Neural cell (in vitro differentiated cells): ENCODE data around the gene ZNF407. TPM values are rescaled to one million over a fixed set of nuclear protein-coding genes. Genes with fewer than 3 reads are reported as not detected.

Source experiments
- H2AFZ ChIP-seq: fragments of 200-600, 300-800 bp; sonication (generic), shearing (Covaris generic); 2 replicates; pipeline ENCODE4 v1.6.0; 2014; ENCODE audit warnings: low read depth, mild to moderate bottlenecking, antibody characterized with exemption, low read length, moderate library complexity
- H3F3A ChIP-seq: fragments of 200-600 bp; shearing (Covaris generic); 2 replicates; pipeline ENCODE4 v1.6.1; 2016; ENCODE audit warnings: mild to moderate bottlenecking, moderate library complexity, mixed read lengths, antibody characterized with exemption, low read length; ENCODE audit not compliant: insufficient read depth, poor library complexity, severe bottlenecking
- H3K27ac ChIP-seq: fragments of 200-600, 300-800 bp; sonication (generic), shearing (Covaris generic); 2 replicates; pipeline ENCODE4 v1.5.1; 2014; ENCODE audit warnings: mild to moderate bottlenecking, low read length, moderate library complexity
- H3K27me3 ChIP-seq: fragments of 300-800, 200-600 bp; sonication (generic), shearing (Covaris generic); 2 replicates; pipeline ENCODE4 v1.6.0; 2014; ENCODE audit warnings: mild to moderate bottlenecking, low read depth, low read length, moderate library complexity; ENCODE audit not compliant: insufficient read depth
- H3K36me3 ChIP-seq: fragments of 300-800, 200-600 bp; sonication (generic), shearing (Covaris generic); 2 replicates; pipeline ENCODE4 v1.5.1; 2014; ENCODE audit warnings: mild to moderate bottlenecking, antibody characterized with exemption, low read length, moderate library complexity; ENCODE audit not compliant: insufficient read depth
- H3K4me2 ChIP-seq: fragments of 300-800, 200-600 bp; sonication (generic), shearing (Covaris generic); 2 replicates; pipeline ENCODE4 v1.6.0; 2014; ENCODE audit warnings: mild to moderate bottlenecking, low read length
- H3K4me3 ChIP-seq: fragments of 300-800, 200-600 bp; sonication (generic), shearing (Covaris generic); 2 replicates; pipeline ENCODE4 v1.5.1; 2014; ENCODE audit warnings: mild to moderate bottlenecking, low read length, moderate library complexity
- H3K79me2 ChIP-seq: fragments of 200-600 bp; shearing (Covaris generic); replicated peaks from 2 replicates; pipeline ENCODE4 v1.6.0; 2014; ENCODE audit warnings: mild to moderate bottlenecking, low read length, moderate library complexity; ENCODE audit not compliant: insufficient read depth
- H3K9ac ChIP-seq: fragments of 300-800, 200-600 bp; sonication (generic), shearing (Covaris generic); 2 replicates; pipeline ENCODE4 v1.6.1; 2016; ENCODE audit warnings: mild to moderate bottlenecking, low read length, mixed read lengths
- H3K9me2 ChIP-seq: fragments of 200-600 bp; shearing (Covaris generic); 2 replicates; pipeline ENCODE4 v1.6.1; 2016; ENCODE audit warnings: mild to moderate bottlenecking, low read length, mixed read lengths; ENCODE audit not compliant: insufficient read depth
- H3K9me3 ChIP-seq: fragments of 200-600, 300-800 bp; sonication (generic), shearing (Covaris generic); 2 replicates; pipeline ENCODE4 v1.6.1; 2016; ENCODE audit warnings: mild to moderate bottlenecking, mixed run types, low read length, moderate library complexity, mixed read lengths
- H4K20me1 ChIP-seq: fragments of 200-600 bp; shearing (Covaris generic); 2 replicates; pipeline ENCODE4 v1.6.1; 2016; ENCODE audit warnings: mild to moderate bottlenecking, mixed run types; ENCODE audit not compliant: insufficient read depth
- CTCF ChIP-seq: fragments of 450-650 bp; IDR thresholded peaks from 2 replicates; pipeline ENCODE4 v1.5.1; 2014; ENCODE audit warnings: antibody characterized with exemption, mild to moderate bottlenecking, moderate library complexity; ENCODE audit not compliant: poor library complexity, severe bottlenecking
- EP300 ChIP-seq: fragments of 450-650 bp; conservative IDR thresholded peaks from 2 replicates; pipeline ENCODE4 v1.6.1; 2014; ENCODE audit warnings: antibody characterized with exemption, mild to moderate bottlenecking, moderate library complexity; ENCODE audit not compliant: poor library complexity, severe bottlenecking
- EZH2 ChIP-seq: fragments of 200-600, 300-800 bp; shearing (Covaris generic), sonication (generic); IDR thresholded peaks from 2 replicates; pipeline ENCODE4 v1.6.1; 2014; ENCODE audit warnings: antibody characterized with exemption, low read length, borderline replicate concordance, mild to moderate bottlenecking; ENCODE audit not compliant: insufficient read depth, poor library complexity, severe bottlenecking
- MXI1 ChIP-seq: fragments of 450-650 bp; conservative IDR thresholded peaks from 2 replicates; pipeline ENCODE4 v1.6.1; 2014; ENCODE audit warnings: antibody characterized with exemption, mild to moderate bottlenecking; ENCODE audit not compliant: poor library complexity, severe bottlenecking
- POLR2AphosphoS5 ChIP-seq: IDR thresholded peaks from 2 replicates; pipeline ENCODE4 v1.6.1; 2012
- RAD21 ChIP-seq: fragments of 450-650 bp; conservative IDR thresholded peaks from 2 replicates; pipeline ENCODE4 v1.6.1; 2014; ENCODE audit warnings: antibody characterized with exemption, mild to moderate bottlenecking, moderate library complexity
- REST ChIP-seq: IDR thresholded peaks from 2 replicates; pipeline ENCODE4 v1.6.1; 2012; ENCODE audit warnings: borderline replicate concordance
- SMC3 ChIP-seq: fragments of 450-650 bp; conservative IDR thresholded peaks from 2 replicates; pipeline ENCODE4 v1.6.1; 2014; ENCODE audit warnings: antibody characterized with exemption, mild to moderate bottlenecking, moderate library complexity; ENCODE audit not compliant: poor library complexity
- TAF1 ChIP-seq: IDR thresholded peaks from 2 replicates; pipeline ENCODE4 v1.6.1; 2012; ENCODE audit warnings: low read depth
- polyA plus RNA-seq: library from polyadenylated mRNA; depleted of rRNA; stranded (reverse); fragments of >200 nt; gene quantifications from 2 replicates; pipeline ENCODE4 v1.2.3, GENCODE V29; 2014

Gene ZNF407
- polyA plus RNA-seq, 1 donor from 2014 or later = 2.9 TPM

GRCh38 chr18:74898965-74899364 lies 301.3 kb downstream of the ZNF407 start:
- H3K9ac ChIP-seq = no peak overlapping the region
- no peak overlapping the region for H3K27ac ChIP-seq
- no peaks in the 10 kb centered on the region for H3K9me3 ChIP-seq
- no peak overlapping the region for H3K4me2 ChIP-seq
- H3F3A ChIP-seq = no peaks in the 10 kb centered on the region
- H4K20me1 ChIP-seq = no peaks in the 10 kb centered on the region
- no peak overlapping the region for H3K4me3 ChIP-seq
- no peaks in the 10 kb centered on the region for H3K79me2 ChIP-seq
- no peak overlapping the region for H2AFZ ChIP-seq
- H3K9me2 ChIP-seq = no peaks in the 10 kb centered on the region
- no peaks in the 10 kb centered on the region for H3K36me3 ChIP-seq
- no peaks in the 10 kb centered on the region for H3K27me3 ChIP-seq
- no peak for TF ChIP-seq SMC3
- TF ChIP-seq TAF1 = no peak
- TF ChIP-seq EP300 = no peak
- no peak for TF ChIP-seq MXI1
- no peak for TF ChIP-seq RAD21
- no peak for TF ChIP-seq REST
- TF ChIP-seq EZH2 = no peak
- TF ChIP-seq POLR2AphosphoS5 = no peak
- TF ChIP-seq CTCF = no peak

GRCh38 chr18:74899554-74899953 lies 301.9 kb downstream of the ZNF407 start:
- Histone ChIP-seq H4K20me1 (no peaks in the 10 kb centered on the region), H3F3A (no peaks in the 10 kb centered on the region), H2AFZ (no peak overlapping the region), H3K4me2 (no peak overlapping the region), H3K9me3 (no peaks in the 10 kb centered on the region), H3K27me3 (no peaks in the 10 kb centered on the region), H3K9me2 (no peaks in the 10 kb centered on the region), H3K27ac (no peak overlapping the region), H3K36me3 (no peaks in the 10 kb centered on the region), H3K79me2 (no peaks in the 10 kb centered on the region), H3K4me3 (no peak overlapping the region), H3K9ac (no peak overlapping the region)
- TF ChIP-seq EP300 (no peak), REST (no peak), CTCF (no peak), POLR2AphosphoS5 (no peak), RAD21 (no peak), EZH2 (no peak), MXI1 (no peak), SMC3 (no peak), TAF1 (no peak)
